HG03135 (cell line): ENCODE data around the gene PLD1.
"Not testable (repeated sequence)": the region's sequence is repeated elsewhere in the genome, so short reads cannot be mapped to it uniquely, and the experiment has no call there.

Source experiments
- ATAC-seq: cut with Tn5 transposase; IDR thresholded peaks from one replicate; pipeline ENCODE4 v1.9.1; 2021; ENCODE audit warnings: mild to moderate bottlenecking, moderate library complexity; ENCODE audit not compliant: unreplicated experiment

The PLD1 gene

GRCh38 chr3:171574556-171575240, 235.6 kb downstream of the PLD1 start:
- ATAC-seq = no peak

GRCh38 chr3:171569571-171570132, 240.6 kb downstream of the PLD1 start:
- ATAC-seq = no peak

- no peak for ATAC-seq
Observed at GRCh38 chr3:171568766-171569165, 241.5 kb downstream of the PLD1 start.

- no peak for ATAC-seq
Observed at GRCh38 chr3:171566803-171567422, 243.4 kb downstream of the PLD1 start.

GRCh38 chr3:171565481-171566058, 244.7 kb downstream of the PLD1 start:
- no peak for ATAC-seq

GRCh38 chr3:171564748-171565480, 245.4 kb downstream of the PLD1 start:
- ATAC-seq = no peak

- no peak for ATAC-seq
Observed at GRCh38 chr3:171563298-171563697, 247.0 kb downstream of the PLD1 start.

GRCh38 chr3:171562459-171562858, 247.8 kb downstream of the PLD1 start:
- ATAC-seq = not testable (repeated sequence)

- no peak for ATAC-seq
Observed at GRCh38 chr3:171561596-171562323, 248.5 kb downstream of the PLD1 start.

- ATAC-seq = no peak
Observed at GRCh38 chr3:171559586-171559985, 250.7 kb downstream of the PLD1 start.

- ATAC-seq = no peak
Observed at GRCh38 chr3:171558188-171558696, 252.0 kb downstream of the PLD1 start.

- no peak for ATAC-seq
Observed at GRCh38 chr3:171557173-171557572, 253.1 kb downstream of the PLD1 start.

GRCh38 chr3:171556574-171557145, 253.6 kb downstream of the PLD1 start:
- ATAC-seq = no peak

GRCh38 chr3:171556148-171556547, 254.1 kb downstream of the PLD1 start:
- no peak for ATAC-seq

GRCh38 chr3:171553086-171553485, 257.2 kb downstream of the PLD1 start:
- no peak for ATAC-seq

- no peak for ATAC-seq
Observed at GRCh38 chr3:171552531-171552930, 257.8 kb downstream of the PLD1 start.

GRCh38 chr3:171551296-171551695, 259.0 kb downstream of the PLD1 start:
- no peak for ATAC-seq
